ENCODE results near the gene CD52.
A peak's percentile ranks its signal among the peaks of the same experiment; 100 is the strongest.

CD52 gene

GRCh38 chr1:26335774-26336476, 18.2 kb downstream of the CD52 start:
- DNase-seq (ENCODE audit: low spot score): no peak

- peak; percentile 82 for DNase-seq (ENCODE audit: low spot score)
Observed at GRCh38 chr1:26336477-26337205, 18.9 kb downstream of the CD52 start.

- DNase-seq (ENCODE audit: low spot score): no peak
Observed at GRCh38 chr1:26337206-26337535, 19.4 kb downstream of the CD52 start.

- DNase-seq (ENCODE audit: low spot score): no peak
Observed at GRCh38 chr1:26337625-26338024, 19.9 kb downstream of the CD52 start.

GRCh38 chr1:26338670-26339069, 20.9 kb downstream of the CD52 start:
- DNase-seq (ENCODE audit: low spot score): no peak

GRCh38 chr1:26340047-26340481, 22.3 kb downstream of the CD52 start:
- no peak for DNase-seq (ENCODE audit: low spot score)

- DNase-seq (ENCODE audit: low spot score): no peak
Observed at GRCh38 chr1:26344147-26344920, 26.6 kb downstream of the CD52 start.

- no peak for DNase-seq (ENCODE audit: low spot score)
Observed at GRCh38 chr1:26345718-26346117, 28.0 kb downstream of the CD52 start.

- no peak for DNase-seq (ENCODE audit: low spot score)
Observed at GRCh38 chr1:26346274-26347033, 28.7 kb downstream of the CD52 start.

- peak; percentile 96 for DNase-seq (ENCODE audit: low spot score)
Observed at GRCh38 chr1:26349188-26349876, 31.6 kb downstream of the CD52 start.

GRCh38 chr1:26349877-26350244, 32.1 kb downstream of the CD52 start:
- DNase-seq (ENCODE audit: low spot score): no peak

GRCh38 chr1:26350343-26350700, 32.6 kb downstream of the CD52 start:
- peak; percentile 9 for DNase-seq (ENCODE audit: low spot score)

- DNase-seq (ENCODE audit: low spot score): peak; percentile 80
Observed at GRCh38 chr1:26350701-26351589, 33.2 kb downstream of the CD52 start.

- DNase-seq (ENCODE audit: low spot score): peak; percentile 87
Observed at GRCh38 chr1:26351590-26352337, 34.0 kb downstream of the CD52 start.

- DNase-seq (ENCODE audit: low spot score): peak; percentile 83
Observed at GRCh38 chr1:26352338-26352679, 34.6 kb downstream of the CD52 start.

GRCh38 chr1:26353210-26353859, 35.6 kb downstream of the CD52 start:
- DNase-seq (ENCODE audit: low spot score): no peak

- DNase-seq (ENCODE audit: low spot score): peak; percentile 38
Observed at GRCh38 chr1:26353976-26354820, 36.4 kb downstream of the CD52 start, which contains the start of gene CRYBG2. TSS of gene CRYBG2 (minus strand) at chr1:26354130. CDS start at chr1:26346657, 7,473 bp downstream.

- no peak for DNase-seq (ENCODE audit: low spot score)
Observed at GRCh38 chr1:26354972-26355371, 37.2 kb downstream of the CD52 start.

Measured in kidney tubule cell (primary cell).